Measurements from ENCODE around the gene SNTB2.
A peak's percentile ranks its signal among the peaks of the same experiment; 100 is the strongest.

SNTB2 gene

DNA sequence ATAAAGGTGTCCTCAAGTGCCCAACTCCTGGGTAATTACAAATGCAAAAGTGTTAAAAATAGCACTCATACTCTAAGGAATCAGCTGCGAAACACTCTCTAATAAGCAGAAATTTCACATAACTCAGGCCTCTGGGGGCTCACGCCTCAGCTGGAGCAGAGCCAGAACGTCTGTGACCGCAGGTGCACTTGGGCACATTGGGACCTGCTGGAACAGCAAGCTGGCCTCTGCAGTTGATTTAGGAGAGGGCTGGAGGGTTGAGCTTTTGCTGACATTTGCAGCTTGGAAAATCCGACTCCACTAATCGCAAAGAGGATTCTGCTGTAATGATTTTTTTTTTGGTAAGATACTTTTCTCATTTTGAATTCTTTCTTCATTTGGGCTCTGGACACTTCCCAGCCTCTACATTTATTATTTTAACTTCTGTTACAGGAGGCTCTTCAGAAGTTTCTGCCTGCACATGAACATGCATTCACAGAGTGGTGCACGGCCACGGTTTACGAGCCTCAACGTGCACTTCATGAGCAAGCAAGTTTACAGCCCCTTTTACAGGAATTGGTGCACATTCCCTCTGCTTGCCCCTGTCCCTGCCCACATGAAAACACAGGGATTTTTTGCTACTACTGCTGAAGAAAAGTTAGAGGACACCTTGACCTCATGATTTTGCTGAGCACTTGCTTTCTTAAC is 4.1 kb upstream of the SNTB2 start:
- DNase-seq = no peak

- peak in 1 of 2 experiments; percentile 38 for DNase-seq
Observed at GRCh38 chr16:69187446-69188235, 677 bp downstream of the SNTB2 start.

DNA sequence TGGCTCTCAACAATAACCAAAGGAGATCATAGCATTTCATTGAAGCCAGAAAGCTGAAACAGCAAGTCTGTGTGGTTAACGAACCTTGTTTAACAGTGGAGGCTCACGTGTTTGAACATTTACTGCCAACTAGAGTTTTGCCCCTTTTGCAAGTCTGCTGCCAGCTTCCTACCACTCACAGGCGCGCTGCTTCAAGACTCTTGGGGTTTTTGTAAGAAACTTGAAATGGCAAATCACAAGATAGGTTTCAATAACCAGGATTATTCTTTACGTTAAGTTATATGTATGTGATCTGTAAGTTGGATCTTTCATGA is 1.2 kb downstream of the SNTB2 start:
- no peak for DNase-seq

DNA sequence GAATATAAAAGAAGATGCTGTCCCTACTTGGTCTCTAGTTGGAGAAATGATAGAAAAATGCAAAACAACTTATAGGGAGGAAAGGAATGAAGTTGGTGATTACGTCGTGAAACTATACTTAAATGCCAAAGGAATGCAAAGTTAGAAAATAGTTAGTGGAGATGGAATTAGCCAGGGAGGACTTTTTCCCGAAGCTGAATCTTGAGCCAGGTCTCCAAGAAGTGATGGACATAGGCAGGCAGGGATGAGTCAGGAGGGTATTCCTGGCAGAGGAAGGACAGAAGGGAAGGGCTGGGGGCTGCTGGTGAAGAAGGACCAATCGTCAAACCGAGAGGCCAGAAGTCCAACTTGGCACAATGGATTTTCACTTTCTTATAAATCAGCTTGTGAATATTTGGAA is 1.8 kb downstream of the SNTB2 start:
- DNase-seq = no peak

GRCh38 chr16:69190046-69190588 is 3.2 kb downstream of the SNTB2 start:
- DNase-seq = no peak

DNA sequence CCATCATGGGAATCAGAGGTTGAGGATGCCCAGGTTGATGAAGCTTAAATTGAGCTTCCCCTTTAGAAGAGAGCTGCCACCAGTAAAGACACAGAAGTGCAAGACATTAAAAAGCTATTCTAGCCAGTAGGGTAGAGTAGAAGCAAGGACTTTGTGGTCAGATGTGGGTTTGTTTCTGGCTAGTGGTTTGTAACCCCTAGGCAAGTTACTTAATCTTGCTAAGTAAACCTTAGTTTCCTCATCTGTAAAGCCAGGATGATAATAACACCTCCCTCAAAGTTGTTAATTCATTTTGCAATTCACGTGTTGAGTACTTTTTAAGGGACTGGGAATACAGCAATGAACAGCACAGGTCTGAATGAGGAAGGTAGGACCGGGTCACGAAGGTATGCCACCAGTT is 3.6 kb downstream of the SNTB2 start:
- DNase-seq = no peak

GRCh38 chr16:69191136-69191535 is 4.2 kb downstream of the SNTB2 start:
- no peak for DNase-seq

- no peak for DNase-seq
Observed at GRCh38 chr16:69193855-69194254, 6.9 kb downstream of the SNTB2 start.

DNA sequence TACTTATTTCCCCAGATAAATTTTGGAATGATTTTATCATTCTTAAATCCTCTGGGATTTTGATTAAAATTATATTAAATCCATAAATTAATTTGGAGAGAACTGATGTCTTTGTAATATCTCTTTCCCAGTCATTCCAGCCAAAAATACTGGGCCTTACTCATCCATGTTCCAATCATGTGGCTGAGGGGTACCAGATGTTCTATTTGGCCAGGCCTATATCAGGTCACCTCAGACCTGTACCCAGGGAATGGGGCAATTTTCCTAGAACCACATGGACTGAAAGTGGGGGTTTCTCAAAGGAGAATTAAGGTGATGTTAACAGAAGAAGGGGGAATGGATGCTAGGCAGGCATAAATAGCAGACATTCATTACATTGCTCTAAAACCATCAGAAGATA is 7.5 kb downstream of the SNTB2 start:
- DNase-seq = no peak

DNA sequence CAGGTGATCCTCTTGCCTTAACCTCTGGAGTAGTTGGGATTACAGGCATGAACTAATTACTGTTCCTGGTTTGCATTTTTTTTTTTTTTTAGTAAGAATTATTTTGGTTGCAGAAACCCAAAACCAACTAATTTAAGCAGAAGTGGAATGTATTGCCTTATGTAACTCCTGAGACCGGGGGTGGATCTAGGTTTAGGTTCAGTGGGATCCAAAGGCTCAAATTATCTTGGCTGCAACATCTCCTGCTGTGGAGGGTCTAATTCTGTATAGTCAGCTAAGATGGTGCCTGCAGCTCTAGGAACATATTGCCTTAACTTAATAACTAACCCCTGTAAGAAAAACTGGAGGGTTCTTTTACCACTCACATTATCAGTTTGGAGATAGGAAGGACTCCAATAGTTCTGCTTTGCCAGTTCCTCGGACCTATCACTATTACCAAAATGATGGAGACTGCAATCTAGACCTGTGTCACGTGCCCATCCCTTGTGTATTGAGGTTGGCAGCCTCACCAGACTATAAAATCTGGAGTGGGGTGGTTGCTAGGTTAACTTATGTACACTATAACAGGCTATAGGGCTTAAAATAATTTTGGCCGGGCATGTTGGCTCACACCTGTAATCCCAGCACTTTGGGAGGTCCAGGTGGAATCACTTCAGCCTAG is 8.5 kb downstream of the SNTB2 start:
- no peak for DNase-seq

- DNase-seq = no peak
Observed at GRCh38 chr16:69197573-69197972, 10.6 kb downstream of the SNTB2 start.

- no peak for DNase-seq
Observed at GRCh38 chr16:69199382-69199781, 12.4 kb downstream of the SNTB2 start.

- DNase-seq = no peak
Observed at GRCh38 chr16:69201291-69201690, 14.3 kb downstream of the SNTB2 start.

DNA sequence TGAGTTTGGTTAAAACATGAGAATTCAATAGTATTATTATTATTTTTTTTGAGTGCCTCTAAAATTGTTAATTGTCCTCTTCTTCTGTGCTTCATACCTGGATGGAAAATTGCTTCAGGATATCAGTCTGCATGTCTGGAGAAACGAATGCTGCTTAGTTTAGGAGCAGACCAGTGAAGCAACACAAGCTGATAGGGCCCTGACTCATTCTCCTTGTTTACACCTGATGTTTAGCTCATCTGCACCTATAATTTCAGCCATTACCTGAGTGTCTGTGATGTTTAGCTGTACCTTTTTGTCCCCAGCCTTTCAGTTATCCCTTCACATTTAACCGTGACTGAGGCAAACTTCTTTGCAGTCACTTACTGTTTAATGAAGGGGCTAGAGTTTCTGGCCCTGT is 14.8 kb downstream of the SNTB2 start:
- no peak for DNase-seq

- DNase-seq = no peak
Observed at GRCh38 chr16:69204172-69204571, 17.2 kb downstream of the SNTB2 start.

DNA sequence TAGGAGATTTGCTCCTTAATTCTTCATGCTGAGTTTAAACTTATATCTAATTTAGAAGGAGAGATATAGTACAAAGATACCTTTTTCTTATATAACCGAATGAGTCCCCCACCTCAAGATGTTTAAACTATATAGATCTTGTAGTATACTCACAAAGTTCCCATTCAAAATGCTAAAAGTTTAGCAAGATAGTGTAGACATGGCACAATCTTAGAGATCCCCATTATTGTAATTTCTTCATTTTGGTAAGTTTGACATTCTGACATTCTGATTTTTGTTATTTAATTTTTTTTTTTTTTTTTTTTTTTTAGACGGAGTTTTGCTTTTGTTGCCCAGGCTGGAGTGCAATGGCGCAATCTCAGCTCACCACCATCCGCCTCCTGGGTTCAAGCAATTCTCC is 22.8 kb downstream of the SNTB2 start:
- no peak for DNase-seq

DNA sequence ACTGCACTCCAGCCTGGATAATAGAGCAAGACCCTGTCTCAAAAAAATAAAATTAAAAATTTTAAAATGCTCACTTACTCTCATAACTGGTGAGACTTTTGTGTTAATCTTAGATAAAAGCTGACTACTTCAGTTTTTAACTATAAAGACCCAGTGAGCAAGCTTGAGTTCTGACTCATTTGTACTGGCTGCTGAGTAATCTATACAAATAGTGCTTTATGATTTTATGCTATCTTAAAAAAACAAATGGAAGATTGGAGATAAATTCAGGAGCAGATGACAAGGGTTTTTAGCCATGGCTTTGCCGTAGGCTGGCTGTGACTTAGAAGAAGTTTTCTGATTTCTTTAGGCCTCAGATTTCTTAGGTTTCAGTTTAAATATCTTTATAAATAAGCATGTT is 30.5 kb downstream of the SNTB2 start:
- peak in 1 of 2 experiments; percentile 9 for DNase-seq

- DNase-seq = no peak
Observed at GRCh38 chr16:69219279-69219678, 32.3 kb downstream of the SNTB2 start.

GRCh38 chr16:69223882-69224281 is 36.9 kb downstream of the SNTB2 start:
- DNase-seq = no peak

GRCh38 chr16:69225121-69225520 is 38.2 kb downstream of the SNTB2 start:
- DNase-seq = no peak

- DNase-seq = no peak
Observed at GRCh38 chr16:69233124-69233523, 46.2 kb downstream of the SNTB2 start.

DNA sequence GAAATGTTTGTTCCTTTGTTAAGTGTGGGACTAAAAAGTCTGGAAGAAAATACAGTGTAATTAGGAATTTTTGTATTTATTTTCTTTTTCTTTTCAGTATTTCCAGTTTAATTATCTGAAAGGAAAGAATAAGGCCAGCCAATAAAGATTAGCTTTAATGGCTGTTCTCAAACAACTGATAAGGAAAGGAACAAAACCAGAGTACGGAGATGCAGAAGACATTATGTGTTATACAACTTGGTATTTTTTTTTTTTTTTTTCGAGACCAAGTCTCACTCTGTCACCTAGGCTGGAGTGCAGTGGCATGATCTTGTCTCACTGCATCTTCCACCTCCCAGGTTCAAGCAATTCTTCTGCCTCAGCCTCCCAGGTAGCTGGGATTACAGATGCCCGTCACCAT is 47.5 kb downstream of the SNTB2 start:
- no peak for DNase-seq

DNA sequence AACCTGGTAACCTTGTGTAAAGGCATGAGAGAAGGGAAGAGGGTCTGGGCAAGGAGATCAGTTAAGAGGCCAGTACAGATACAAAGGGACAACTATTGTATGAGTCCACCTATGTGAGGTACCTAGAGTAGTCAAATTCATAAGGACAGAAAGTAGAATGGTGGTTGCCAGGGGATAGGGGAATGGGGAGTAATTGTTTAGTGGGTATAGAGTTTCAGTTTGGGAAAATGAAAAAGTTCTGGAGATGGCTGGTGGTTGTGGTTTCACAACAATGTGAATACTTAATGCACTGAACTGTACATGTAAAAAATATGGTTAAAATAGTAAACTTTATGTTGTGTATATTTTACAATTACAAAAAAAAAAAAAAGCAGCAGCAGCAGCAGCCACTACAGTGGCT is 49.4 kb downstream of the SNTB2 start:
- no peak for DNase-seq

- DNase-seq = no peak
Observed at GRCh38 chr16:69237296-69237695, 50.3 kb downstream of the SNTB2 start.

Data from SW 1271 (cell line).